Measurements from ENCODE around the gene NAALADL2.

- TF ChIP-seq GABPA (IDR thresholded peaks at IDR 0.05 in 1 of 2, conservative IDR thresholded peaks at IDR 0.05 in 1 of 2) = no peak
- TF ChIP-seq CTCF (IDR thresholded peaks at IDR 0.05; ENCODE audit: low read depth, low read length, missing input control) = no peak
- TF ChIP-seq TAF1 (conservative IDR thresholded peaks at IDR 0.05) = no peak
- no peak for TF ChIP-seq ATF3 (IDR thresholded peaks at IDR 0.05)
- TF ChIP-seq RXRA (IDR thresholded peaks at IDR 0.05) = no peak
- TF ChIP-seq RAD21 (IDR thresholded peaks at IDR 0.05) = no peak
- no peak for TF ChIP-seq YY1 (IDR thresholded peaks at IDR 0.05)
- TF ChIP-seq MAX (IDR thresholded peaks at IDR 0.05) = no peak
- no peak for TF ChIP-seq JUND (IDR thresholded peaks at IDR 0.05)
- no peak for TF ChIP-seq FOXA2 (IDR thresholded peaks at IDR 0.05)
- no peak for TF ChIP-seq HNF4A (conservative IDR thresholded peaks at IDR 0.05)
Measured at GRCh38 chr3:175325440-175325839, 466.3 kb downstream of the NAALADL2 start.

Data from liver (tissue), 3 donors.